GM12873 (cell line): ENCODE measurements around the gene SEPTIN7.

Experiments used
- CTCF ChIP-seq: IDR thresholded peaks from 2 replicates; pipeline ENCODE4 v1.5.1; 2012; ENCODE audit warnings: low read depth, mild to moderate bottlenecking, moderate library complexity, low read length, control low read depth; ENCODE audit not compliant: insufficient read depth; ENCODE audit errors: missing control alignments

SEPTIN7 gene

GRCh38 chr7:35839860-35840854 lies 39.3 kb downstream of the SEPTIN7 start:
- TF ChIP-seq CTCF = no peak

- no peak for TF ChIP-seq CTCF
Observed at GRCh38 chr7:35846816-35847412, 46.1 kb downstream of the SEPTIN7 start.

- TF ChIP-seq CTCF = no peak
Observed at GRCh38 chr7:35848725-35849124, 47.9 kb downstream of the SEPTIN7 start.

- TF ChIP-seq CTCF = no peak
Observed at GRCh38 chr7:35849158-35849831, 48.4 kb downstream of the SEPTIN7 start.

GRCh38 chr7:35849954-35850353 lies 49.1 kb downstream of the SEPTIN7 start:
- no peak for TF ChIP-seq CTCF
